NCI-H1694 (cell line): ENCODE results near the gene NFAT5.
"Not testable (repeated sequence)": the region's sequence is repeated elsewhere in the genome, so short reads cannot be mapped to it uniquely, and the experiment has no call there.

Experiments
- DNase-seq: peaks from one replicate; lab custom pipeline; 2025; lab: John Stamatoyannopoulos, UW

NFAT5 gene, protein sequence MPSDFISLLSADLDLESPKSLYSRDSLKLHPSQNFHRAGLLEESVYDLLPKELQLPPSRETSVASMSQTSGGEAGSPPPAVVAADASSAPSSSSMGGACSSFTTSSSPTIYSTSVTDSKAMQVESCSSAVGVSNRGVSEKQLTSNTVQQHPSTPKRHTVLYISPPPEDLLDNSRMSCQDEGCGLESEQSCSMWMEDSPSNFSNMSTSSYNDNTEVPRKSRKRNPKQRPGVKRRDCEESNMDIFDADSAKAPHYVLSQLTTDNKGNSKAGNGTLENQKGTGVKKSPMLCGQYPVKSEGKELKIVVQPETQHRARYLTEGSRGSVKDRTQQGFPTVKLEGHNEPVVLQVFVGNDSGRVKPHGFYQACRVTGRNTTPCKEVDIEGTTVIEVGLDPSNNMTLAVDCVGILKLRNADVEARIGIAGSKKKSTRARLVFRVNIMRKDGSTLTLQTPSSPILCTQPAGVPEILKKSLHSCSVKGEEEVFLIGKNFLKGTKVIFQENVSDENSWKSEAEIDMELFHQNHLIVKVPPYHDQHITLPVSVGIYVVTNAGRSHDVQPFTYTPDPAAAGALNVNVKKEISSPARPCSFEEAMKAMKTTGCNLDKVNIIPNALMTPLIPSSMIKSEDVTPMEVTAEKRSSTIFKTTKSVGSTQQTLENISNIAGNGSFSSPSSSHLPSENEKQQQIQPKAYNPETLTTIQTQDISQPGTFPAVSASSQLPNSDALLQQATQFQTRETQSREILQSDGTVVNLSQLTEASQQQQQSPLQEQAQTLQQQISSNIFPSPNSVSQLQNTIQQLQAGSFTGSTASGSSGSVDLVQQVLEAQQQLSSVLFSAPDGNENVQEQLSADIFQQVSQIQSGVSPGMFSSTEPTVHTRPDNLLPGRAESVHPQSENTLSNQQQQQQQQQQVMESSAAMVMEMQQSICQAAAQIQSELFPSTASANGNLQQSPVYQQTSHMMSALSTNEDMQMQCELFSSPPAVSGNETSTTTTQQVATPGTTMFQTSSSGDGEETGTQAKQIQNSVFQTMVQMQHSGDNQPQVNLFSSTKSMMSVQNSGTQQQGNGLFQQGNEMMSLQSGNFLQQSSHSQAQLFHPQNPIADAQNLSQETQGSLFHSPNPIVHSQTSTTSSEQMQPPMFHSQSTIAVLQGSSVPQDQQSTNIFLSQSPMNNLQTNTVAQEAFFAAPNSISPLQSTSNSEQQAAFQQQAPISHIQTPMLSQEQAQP (N-terminal part only)

DNA sequence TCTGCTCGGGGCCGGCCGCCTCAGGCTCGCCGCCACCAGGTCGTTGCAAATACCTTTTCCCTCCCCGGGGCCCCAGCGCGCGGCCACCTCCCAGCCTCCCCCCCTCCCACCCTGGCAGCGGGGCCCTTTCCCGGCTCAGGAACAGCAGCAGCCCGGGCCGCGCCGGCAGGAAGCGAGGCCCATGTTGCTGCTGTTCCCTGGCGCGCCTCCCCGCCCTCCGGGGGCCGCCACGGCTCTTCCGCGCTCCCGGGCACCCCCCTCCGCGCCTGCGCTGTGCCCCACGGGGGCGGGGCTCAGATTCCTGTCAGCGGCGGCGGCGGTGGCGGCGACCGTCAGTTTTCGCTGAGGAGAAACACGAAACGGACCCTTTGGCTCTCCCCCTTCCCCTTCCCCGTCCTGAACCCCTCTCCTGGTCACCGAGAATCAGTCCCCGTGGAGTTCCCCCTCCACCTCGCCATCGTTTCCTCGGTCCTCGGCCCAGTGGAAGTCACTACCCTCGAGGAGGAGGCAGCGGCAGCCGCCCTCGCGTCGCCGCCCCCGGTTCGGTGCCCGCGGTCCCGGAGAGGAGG lies at the start of gene NFAT5:
Gene NFAT5 (plus strand): TSS at position 296 of the 569 bp plus-strand sequence. CDS start 336 bp downstream, outside the sequence.
- DNase-seq = peak; percentile 27

DNA sequence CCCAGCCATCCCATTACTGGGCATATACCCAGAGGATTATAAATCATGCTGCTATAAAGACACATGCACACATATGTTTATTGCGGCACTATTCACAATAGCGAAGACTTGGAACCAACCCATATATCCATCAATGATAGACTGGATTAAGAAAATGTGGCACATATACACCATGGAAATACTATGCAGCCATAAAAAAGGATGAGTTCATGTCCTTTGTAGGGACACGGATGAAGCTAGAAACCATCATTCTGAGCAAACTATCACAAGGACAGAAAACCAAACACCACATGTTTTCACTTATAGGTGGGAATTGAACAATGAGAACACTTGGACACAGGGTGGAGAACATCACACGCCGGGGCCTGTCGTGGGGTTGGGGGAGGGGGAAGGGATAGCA lies 47.9 kb upstream of the NFAT5 start:
- DNase-seq = not testable (repeated sequence)

DNA sequence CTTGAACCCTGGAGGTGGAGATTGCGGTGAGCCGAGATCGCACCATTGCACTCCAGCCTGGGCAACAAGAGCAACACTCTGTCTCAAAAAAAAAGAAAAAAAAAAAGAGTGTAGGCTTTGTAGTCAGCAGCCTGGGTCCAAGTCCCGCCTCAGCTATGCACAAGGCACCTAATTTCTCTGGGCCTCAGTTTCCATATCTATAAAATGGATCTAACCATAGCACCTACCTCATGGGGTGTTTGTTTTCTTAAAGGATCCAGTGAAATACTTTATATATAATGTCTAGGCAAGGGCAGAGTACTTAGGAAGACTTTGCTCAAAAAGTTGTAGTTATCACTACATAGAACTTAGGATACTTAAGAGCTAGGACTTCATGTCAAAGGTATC lies 45.4 kb upstream of the NFAT5 start:
- DNase-seq = no peak

DNA sequence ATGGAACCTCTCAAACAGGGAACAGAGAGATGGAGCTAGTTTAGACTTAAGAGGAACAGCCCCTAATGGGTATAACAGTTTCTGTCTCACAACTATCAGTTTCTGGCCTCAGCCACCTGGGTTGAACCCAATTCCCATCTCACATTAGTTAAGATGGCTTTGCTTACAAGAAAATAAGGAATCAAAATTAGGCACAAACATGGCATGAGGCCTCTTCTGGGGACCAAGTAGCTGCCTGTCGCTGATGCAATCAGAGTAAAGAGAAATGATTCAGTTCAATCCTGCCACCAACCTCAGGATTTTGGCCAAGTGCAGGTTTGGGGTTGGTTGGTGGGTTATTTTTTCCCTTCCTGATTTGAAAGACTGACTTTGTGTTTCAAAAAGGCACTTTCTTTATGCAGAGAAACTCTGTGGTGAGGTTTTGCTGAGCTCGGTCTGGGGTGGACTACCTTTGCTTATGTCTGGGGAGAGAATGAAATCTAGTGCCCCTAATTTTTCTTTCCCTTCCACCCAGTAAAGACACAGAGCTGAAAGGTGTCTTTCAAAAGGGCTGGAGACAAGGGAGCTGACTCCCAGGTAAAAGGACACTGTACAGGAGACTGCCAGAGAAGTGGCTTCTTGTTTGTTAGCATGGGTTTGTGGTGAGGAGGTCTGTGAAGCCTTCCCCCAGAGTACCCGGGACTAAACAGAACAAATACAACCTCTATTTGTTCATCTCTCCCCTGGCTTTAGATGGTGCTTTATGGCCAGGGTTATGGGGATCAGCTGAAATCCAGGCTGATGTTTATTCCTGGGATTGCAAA lies 44.8 kb upstream of the NFAT5 start:
- DNase-seq = no peak

DNA sequence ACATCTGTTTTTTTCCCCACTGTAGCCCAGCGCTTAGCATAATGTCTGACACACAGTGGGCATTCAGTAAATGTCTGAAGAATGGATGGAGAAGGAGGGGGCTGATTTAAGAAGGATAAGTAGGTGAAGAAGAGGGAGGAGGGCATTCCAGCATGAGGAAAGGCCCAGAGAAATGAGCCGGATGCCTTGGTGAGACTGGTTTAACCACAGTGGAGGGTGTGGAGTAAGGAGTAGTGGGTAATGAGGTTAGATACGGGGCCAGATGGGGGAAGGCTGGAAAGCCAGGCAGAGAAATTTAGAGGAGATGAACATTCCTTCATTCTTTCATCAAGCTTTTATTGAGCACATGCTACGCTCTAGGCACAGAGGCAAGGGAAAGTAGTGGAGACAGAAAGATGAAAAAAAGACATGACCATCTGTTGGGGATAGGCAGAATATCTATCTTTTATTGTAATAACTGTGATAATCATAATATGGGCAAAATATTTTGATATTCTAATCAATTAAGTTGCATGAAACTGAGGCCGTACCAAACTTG lies 43.7 kb upstream of the NFAT5 start:
- no peak for DNase-seq

DNA sequence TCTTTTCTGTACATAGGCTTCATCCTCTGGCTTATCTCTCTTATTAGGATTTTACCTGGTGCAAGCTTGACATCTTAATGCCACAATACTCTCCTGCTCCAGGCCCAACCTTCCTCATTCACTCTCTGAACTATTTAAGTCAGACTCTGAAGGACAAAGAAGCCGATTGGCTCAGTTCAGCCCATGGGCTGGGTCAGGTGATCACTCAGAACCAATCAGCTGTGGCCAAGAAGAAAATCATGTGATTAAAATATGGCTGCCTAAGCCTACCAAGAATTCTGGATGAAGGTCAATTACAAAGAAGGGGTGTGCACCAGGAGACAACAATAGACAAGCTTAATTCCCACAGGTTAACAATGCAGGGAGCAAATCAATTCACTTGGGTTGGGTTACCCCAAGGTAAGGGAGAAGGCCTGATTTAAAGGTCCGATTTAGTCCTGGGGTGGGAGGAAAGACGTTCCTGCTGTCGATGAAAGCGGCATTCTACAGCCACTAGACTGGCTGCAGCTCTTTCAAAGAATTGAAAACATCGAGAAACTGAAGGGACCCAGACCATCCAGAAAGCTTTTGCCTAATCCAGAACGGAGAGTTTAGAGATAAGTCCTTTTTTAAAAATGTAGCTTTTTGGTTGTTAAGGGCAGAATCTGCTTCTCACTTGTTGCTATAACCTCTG lies 42.9 kb upstream of the NFAT5 start:
- no peak for DNase-seq

DNA sequence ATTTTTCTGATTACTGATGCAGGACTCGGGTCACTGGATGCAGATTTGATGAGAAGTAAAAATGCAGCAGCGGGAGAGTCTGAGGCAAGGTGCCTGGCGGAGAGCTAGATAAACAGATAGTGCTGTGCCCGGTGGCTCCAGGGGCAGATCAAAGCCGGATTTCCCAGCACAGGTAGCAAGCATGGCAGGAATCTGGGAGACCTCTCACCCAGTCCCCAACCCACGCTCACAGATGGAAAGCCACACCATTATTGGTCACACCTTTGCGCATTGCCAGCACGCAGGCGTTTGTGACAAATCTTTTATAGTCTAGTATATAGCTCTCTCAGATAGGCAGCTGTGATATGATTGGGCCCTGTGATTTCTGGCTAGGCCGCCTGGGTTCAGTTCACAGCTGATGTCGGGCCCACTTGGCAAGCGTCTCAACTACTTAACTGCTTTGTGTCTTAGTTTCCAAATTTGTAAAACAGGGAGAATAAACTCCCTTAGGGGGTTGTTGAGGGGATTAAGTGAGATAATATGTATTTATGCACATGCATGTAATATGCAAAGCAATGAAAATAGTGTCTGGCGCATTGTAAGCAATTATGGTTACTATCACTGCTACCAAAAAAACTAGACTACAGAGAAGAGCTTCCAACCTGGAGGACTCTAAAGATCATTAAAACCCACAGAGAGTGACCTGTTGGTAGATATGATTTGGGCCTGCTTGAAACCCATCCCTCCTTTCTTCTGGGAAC lies 42.0 kb upstream of the NFAT5 start:
- no peak for DNase-seq

DNA sequence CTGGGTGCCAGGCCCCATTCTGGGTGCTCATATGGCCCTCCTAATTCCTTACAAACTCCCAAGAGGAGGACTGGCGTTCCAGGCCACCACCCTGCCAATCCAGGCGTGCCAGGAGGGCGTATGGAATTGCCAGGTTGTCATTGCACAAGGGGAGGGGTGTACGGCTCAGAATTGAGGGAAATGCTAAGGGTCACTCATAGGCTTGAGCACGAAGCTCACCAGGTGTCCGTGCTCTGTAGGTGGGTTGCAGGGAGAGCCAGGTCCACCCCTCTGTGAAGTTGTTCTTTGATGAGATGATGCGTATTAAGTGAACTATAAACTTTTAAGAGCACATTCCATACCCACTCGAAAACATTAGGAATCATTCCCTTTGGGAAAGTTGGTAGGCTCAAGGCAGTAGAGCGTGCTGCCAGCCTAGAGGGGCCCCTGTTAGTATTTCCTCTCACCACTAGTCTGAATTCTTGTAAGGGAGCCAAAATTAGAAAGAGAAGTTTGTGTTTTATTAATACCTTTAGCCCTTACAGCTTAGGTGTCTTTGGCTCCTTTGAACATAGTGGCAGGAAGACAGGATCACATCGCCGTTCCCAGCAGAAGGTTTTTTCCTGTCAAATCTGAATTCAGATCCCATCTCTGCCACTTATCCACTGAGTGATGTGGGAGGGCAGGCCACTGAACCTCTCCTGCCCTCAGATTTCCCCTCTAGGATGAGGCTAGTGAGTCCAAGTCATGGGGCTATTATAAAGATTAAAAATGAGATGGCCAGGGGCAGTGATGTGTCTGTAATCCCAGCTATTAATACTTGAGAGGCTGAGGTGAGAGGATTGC lies 38.7 kb upstream of the NFAT5 start:
- DNase-seq = no peak

DNA sequence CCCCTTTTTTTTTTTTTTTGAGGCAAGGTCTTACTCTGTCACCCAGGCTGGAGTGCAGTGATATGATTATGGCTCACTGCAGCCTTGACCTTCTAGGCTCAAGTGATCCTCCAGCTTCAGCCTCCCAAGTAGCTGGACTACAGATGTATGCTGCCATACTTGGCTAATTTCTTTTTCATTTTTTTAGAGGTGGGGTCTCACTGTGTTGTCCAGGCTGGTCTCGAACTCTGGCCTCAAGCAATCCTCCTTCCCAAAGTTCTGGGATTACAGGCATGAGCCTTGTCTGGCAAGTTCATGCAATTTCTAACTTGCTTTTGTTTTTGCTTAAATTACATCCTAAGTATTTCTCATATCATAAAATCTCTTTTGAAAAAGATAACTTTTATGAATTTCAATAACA lies 33.8 kb upstream of the NFAT5 start:
- no peak for DNase-seq

DNA sequence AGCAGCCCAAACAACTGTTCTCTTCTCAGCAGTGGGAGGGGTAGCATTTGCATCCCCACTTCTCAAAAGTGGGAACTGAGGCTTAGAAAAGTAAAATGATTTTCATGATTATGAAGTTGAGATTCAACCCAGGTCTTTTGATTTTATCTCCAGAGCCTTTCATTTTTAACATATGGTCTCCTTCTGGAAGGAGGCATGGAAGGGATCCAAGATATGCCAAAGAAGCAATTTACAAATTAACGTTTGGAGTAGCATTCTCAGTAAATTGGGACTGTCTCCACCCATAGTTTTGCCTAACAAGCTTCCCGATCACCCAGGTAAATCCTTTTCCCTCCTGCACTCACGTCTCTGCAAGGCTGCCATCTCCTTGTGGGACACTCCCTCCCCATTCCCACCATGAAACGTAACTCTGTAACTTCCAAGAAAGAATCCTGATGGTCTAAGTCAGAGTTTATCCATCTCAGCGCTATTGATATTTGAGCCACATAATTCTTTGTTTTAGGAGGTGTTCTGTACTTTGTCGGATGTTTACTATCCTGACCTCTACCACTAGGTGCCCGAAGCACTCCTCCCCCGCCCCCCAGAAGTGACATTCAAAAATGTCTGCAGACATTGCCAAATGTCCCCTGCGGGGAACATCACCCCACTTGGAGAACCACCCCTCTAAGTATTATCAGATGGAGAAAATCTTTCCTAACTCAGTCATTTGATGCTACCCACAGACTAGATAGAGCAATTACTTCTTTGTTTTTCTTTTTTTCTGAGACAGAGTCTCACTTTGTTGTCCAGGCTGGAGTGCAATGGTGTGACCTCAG lies 32.9 kb upstream of the NFAT5 start:
- DNase-seq = no peak

DNA sequence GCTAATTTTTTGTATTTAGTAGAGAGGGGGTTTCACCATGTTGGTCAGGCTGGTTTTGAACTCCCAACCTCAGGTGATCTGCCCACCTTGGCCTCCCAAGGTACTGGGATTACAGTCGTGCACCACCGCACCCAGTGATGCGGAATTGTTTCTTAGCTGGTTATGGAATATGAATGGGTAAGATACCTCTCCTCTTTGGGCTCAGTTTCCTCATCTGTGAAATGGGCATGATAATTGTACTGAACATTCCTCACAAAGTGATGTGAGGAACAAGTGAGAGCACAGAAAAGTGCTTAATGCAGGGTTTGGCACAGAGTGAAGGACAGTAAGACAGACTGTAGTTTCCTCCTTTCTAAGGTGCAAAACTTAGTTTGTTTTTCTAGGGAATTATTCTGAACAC lies 31.0 kb upstream of the NFAT5 start:
- DNase-seq = no peak

DNA sequence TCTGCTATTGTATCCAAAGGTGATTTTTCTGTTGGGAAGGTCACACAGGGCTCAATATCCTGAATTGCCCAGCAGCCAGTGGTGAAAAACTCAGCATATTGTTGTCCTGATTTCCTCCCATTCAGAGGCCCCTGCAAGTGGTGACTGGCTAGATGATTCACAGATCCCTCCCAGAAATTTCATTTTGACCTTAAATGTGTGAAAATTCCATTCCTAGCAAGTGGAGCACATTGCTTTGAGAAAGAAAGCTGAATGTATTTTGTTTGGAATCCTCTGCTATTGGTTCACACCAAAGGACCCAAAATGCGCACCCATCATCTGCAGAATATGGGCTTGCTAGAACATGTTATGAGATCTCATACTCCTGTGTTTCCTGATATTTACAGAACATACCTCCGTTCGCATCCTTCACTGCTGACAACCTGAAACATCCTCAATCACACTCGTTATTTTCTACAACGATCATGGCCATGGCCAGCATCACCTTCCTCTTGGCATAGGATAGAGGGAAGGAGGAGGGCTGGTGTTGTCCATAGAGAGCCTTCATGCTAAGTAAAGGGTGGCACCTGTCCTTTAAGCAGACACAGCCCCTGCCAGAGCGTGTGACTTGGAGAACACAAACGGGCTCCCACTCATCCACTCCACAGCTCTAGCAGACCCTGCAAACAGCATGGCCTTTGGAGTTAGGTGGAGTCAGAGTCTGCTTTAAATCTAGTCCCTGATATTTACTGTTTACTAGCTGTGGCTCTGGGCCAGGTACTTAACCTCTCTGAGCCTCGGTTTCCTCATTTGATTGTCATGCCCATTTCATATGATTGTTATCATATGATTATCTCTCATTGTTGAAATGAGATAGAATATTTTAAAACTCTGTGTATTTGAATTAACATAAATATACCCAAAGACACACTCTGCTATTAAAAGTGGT lies 30.4 kb upstream of the NFAT5 start:
- no peak for DNase-seq

DNA sequence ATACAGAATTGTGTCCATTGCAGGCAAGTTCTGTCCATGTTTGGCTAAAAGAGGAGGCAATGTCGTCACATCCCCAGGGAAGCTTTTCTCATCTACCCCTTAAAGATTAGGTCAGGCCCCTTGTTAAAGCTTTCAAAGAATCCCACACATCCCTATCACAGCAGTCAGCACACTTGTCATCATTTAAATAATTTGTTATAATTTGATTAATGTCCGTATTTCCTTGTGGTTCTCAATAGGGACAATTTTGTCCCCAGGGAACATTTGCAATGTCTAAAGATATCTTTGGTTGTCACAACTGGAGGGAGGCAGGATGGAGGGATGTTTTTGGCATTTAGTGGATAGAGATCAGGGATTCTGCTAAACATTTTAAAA lies 28.1 kb upstream of the NFAT5 start:
- DNase-seq = no peak

DNA sequence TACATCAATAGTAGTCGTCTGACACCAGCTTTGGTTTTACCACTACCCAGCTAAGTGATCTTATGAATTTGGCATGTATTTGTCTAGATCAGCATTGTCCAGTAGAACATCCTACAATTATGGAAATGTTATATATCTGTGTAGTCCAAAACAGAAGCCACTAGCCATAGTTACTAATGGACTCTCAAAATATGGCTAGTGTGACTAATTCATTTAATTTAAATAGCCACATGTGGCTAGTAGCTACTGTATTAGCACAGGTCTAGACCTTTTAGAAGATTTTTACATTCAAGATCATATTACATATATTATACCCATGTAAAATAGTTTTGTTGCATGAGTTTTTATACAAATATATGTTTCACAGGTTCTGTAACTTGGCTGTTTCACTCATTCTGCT lies 27.0 kb upstream of the NFAT5 start:
- no peak for DNase-seq

DNA sequence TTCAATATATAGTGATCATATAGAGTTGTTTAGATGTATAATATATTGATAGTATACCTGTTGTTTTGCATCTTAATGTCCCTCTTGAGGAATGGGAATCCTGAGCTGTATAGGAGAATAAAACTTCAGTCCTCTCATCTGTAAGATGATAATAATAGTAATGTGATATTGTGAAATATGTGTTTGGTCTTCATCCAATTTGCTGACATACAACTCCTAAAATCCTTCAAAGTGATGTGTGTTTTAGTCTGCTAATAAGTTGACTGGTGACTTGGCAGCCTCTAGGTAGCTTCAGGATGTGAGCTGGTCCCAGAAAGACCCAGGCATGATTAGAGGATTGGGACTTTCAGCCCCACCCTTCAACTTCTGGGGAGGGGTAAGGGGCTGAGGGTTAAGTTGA lies 22.8 kb upstream of the NFAT5 start:
- DNase-seq = no peak

DNA sequence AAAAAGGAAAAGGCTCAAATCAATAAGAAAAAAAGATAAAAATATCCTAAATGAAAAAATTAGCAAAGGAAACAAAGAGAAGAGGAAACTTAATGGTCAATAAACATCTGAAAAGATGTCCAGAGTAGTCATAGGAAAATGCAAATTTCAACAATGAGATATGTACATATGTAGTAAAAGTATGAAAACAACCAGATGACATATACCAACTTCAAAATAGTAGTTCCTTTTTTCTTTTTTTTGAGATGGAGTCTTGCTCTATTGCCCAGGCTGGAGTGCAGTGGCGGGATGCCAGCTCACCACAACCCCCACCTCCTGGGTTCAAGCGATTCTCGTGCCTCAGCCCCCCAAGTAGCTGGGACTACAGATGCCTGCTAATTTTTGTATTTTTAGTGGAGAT lies 21.7 kb upstream of the NFAT5 start:
- no peak for DNase-seq

DNA sequence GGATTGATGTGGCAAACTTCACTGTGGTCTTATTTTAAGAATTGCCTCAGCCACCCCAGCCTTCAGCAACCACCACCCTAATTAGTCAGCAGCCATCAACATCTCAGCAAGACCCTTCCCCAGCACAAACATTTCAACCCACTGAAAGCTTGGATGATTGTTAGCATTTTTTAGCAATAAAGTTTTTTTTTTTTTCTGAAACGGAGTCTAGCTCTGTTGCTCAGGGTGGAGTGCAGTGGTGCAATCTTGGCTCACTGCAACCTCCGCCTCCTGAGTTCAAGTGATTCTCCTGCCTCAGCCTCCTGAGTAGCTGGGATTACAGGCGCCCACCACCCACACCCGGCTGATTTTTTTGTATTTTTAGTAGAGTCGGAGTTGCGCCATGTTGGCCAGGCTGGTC lies 19.1 kb upstream of the NFAT5 start:
- DNase-seq = not testable (repeated sequence)
